Embryonic facial prominence (tissue), 1 donor: ENCODE data around the gene POLE.

ENCODE experiments used
- DNase-seq: peaks from one replicate; pipeline ENCODE4 v3.0.0-alpha.2; 2016; ENCODE audit errors: extremely low spot score

Gene POLE, protein sequence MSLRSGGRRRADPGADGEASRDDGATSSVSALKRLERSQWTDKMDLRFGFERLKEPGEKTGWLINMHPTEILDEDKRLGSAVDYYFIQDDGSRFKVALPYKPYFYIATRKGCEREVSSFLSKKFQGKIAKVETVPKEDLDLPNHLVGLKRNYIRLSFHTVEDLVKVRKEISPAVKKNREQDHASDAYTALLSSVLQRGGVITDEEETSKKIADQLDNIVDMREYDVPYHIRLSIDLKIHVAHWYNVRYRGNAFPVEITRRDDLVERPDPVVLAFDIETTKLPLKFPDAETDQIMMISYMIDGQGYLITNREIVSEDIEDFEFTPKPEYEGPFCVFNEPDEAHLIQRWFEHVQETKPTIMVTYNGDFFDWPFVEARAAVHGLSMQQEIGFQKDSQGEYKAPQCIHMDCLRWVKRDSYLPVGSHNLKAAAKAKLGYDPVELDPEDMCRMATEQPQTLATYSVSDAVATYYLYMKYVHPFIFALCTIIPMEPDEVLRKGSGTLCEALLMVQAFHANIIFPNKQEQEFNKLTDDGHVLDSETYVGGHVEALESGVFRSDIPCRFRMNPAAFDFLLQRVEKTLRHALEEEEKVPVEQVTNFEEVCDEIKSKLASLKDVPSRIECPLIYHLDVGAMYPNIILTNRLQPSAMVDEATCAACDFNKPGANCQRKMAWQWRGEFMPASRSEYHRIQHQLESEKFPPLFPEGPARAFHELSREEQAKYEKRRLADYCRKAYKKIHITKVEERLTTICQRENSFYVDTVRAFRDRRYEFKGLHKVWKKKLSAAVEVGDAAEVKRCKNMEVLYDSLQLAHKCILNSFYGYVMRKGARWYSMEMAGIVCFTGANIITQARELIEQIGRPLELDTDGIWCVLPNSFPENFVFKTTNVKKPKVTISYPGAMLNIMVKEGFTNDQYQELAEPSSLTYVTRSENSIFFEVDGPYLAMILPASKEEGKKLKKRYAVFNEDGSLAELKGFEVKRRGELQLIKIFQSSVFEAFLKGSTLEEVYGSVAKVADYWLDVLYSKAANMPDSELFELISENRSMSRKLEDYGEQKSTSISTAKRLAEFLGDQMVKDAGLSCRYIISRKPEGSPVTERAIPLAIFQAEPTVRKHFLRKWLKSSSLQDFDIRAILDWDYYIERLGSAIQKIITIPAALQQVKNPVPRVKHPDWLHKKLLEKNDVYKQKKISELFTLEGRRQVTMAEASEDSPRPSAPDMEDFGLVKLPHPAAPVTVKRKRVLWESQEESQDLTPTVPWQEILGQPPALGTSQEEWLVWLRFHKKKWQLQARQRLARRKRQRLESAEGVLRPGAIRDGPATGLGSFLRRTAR (N-terminal part only)

DNA sequence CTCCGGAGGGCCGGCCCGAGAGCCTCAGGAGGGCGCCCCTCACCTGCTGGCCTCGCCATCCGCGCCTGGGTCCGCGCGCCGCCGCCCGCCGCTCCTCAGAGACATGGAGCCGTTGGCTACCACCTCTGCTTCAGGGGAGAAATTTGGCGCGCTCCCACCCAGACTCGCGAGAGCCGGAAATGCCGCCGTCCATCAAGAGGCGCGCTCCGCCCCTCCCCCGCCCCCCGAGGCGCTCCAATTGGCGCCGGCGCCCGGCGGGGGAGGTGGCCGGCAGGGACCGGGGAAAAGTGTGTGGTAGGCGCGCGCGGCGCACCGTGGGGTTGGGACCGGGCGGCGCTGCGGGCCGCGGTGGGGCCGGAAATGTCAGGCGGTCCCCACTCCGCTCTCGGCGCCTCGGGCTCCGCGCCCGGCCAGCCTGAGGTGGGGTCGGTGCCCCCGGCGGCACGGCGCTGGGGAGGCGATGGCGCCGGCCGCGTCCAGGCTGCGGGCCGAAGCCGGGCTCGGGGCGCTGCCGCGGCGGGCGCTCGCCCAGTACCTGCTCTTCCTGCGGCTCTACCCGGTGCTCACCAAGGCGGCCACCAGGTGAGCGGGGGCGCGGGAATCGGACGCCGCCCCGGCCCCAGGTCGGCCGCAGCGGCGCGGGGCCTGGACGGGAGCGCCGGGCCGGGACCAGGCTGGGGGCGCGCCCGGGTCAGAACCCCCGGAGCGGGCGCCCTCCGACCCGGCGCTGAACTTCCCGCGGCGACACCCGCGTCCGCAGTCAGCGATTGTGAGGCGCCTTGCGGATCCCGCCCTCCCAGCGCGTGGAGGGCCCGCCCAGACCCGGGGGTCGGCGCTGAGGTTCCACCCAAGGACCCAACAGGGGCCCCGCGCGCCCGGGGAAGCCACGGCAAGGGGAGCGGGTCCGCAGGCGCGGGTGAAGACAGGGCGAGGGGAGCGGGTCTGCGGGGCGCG is at the start of gene POLE, which contains the start of gene PXMP2:
Gene POLE, minus strand, starts transcription at position 132 of the 954 bp plus-strand sequence. Its CDS starts 27 bp downstream, at position 105.
Gene PXMP2, plus strand, starts transcription at position 377 of the 954 bp plus-strand sequence. Its CDS starts 84 bp downstream, at position 461.
- DNase-seq = peak; percentile 86

DNA sequence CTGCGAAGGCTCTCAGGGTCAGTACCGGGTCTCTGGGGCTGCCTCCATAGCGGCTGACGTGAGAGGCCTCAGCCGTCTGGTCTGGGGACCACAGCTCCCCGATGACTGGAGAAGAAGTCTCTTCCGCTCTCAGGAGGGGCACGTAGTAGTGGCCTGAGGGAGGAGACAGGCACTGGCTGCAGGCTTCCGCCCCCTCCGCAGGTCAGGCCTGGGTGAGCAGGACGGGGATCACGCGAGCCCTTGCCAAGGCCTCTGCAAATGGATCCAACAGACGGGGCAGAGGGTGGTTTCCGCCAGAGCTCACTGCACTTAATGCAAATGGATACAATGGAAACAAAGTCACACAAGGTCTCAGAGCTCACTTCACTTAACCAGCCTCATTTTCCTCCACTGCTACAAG is 49.8 kb upstream of the POLE start:
- no peak for DNase-seq

DNA sequence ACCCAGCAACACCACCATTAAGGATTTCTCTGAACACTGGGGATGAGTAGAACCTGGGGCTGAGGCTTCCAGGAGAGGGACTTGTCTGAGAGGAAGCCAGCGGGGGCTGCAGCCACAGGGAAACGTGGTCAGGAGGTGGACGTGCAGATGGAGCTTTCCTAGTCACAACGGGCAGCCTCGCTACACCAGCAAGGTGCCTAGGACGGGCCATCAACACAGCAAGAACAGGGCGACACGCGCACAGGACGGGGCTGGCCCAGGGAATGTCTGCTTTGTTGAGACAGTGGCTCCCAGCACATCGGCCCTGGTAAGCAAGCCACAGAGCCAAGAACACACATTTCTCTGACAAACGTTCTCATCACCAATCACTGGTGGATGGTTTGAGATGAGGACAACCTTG is 49.2 kb upstream of the POLE start:
- no peak for DNase-seq

DNA sequence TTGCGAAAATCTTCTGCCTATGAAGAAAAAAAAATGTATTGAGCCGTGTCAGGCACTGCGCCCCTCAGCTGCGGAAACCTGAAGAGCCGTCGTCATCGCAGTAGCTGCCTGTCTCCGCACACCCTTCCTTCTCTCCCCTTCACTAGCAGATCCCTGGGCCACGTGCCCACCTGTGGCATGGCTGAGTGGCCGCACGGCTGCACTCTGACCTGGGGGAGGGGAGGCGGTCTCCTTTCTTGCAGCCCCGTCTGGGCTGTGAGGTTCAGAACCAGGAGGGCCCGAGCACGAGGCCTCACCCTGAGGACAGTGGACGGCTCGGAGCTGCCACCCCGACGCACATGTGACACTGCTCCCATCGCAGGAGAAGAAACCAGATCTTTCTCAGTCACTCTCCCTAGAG is 48.4 kb upstream of the POLE start:
- no peak for DNase-seq

DNA sequence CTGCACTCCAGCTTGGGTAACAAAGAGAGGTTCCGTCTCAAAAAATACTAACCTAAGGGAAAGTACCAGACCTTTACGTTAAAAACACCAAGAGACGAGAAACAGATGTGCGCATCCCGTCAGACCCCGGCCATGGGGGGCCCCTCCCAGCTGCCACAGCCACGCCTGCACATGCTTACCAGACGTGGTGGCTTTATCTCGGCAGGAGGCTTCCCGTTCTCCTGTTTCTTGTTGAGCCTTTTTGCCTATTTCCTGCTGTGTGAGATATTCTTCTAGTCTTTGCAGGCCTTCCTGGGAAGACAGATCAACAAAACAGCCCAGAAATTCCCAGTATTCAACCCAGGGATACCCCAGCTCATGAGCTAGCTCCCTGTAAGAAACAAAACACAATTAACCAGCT is 47.1 kb upstream of the POLE start:
- DNase-seq = no peak

DNA sequence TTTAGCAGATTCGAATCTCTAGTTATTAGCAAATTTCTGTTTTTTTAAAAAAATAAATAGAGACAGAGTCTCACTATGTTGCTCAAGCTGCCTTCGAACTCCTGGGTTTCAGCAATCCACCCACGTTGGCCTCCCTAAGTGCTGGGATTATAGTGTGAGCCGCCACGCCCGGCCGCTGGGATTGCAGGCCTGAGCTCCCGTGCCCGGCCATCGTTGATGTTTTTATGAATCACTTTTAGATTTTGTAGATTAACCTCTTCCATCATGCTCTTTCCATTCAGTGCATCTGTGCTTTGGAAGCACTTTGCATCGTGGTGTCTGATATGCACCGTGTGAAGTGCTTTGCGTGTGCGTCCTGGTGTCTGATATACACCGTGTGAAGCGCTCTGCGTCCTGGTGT is 44.4 kb upstream of the POLE start:
- DNase-seq = no peak

DNA sequence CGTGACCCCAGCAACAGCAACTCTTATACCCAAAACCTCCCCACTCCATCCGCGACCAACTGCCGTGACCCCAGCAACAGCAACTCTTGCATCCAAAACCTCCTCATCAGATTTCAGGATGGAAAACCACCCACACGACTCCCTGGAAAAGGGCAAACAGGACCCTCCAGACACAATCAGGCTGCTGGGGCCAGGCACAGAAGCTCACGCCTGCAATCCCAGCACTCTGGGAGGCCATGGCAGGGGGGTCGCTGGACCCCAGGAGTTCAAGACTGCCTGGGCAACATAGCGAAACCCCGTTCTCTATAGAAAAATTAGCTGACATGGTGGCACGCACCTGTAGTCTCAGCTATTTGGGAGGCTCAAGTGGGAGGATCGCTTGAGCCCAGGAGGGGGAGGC is 43.2 kb upstream of the POLE start:
- no peak for DNase-seq

DNA sequence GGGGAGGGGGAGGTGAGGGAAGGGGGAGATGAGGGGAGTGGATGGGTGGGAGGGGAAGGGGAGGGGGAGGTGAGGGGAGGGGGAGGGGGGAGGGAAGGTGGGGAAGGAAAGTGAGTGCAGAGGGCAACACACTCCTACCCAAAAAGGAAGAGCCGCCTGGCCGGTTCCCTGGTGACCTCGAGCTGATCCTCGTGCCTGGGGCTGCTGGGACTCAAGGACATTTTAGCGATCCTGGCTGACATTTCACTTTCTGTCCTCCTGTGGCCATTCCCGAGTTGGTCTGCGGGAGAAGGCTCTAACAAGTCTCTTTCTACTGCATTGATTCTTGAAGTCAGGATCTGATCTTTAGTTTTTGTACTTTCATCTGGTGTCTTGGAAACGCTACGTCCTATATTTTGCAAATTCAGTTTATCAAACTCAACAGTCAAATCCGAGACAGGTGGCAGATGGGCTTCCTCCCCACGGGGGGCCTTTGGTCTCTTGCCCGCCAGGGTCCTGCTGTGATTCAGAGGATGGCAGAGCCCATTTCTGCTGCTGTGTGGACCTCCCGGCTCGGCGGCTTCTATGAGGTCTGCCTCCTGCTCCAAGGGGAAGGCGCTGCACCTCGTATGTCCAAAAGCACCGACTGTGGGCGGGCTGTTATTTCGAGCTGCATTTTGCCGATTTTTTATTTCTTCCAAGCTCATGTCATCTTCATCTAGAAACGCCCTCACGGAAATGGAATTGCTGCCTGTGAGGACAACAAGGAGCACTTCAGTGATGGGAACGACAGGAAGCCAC is 42.6 kb upstream of the POLE start:
- no peak for DNase-seq

DNA sequence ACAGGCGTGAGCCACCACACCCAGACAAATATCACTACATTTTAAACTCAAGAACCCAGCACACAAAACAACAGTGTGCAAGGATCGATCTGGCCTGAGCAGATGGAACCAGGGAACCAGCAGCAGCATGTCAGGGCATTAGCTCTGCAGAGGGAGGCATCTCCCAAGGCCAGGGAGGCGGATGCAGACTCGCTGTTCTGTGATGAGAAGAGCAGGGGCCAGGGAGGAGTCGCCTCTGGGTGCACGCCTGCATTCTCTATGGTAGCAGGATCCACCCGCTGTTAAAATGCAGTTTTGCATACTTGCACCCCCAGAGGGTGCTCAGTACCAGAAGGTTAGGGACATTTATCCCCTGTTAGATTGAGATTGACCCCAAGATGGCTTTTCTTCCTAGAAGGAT is 41.4 kb upstream of the POLE start:
- no peak for DNase-seq

DNA sequence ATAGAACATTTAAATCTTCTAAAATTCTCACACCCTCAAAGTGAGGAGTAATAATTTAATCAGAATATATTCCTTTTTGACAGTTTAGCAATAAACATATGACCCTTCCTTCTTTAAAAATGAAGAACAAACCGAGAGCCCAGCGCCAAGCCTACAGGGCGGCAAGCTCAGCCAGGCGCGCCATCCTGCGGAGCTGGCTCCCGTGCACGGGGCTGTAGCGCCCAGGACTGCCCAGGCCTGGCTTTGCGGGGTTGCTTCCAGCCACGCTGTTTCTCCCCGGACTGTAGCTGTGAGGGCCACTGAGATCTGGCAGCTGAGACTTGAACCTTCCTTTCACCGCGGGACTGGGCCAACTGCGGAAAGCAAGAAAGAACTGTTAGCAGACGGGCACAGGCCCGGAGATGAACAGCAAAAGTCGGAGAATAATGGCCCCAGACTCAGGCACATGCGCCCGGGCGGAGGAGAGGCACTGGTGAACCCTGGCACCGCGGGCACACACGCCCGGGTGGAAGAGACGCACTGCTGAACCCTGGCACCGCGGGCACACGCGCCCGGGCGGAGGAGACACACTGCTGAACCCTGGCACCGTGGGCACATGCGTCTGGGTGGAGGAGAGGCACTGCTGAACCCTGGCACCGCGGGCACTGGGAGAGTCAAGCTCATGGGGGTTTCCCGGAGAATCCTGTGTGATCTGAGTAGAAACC is 40.1 kb upstream of the POLE start:
- no peak for DNase-seq

DNA sequence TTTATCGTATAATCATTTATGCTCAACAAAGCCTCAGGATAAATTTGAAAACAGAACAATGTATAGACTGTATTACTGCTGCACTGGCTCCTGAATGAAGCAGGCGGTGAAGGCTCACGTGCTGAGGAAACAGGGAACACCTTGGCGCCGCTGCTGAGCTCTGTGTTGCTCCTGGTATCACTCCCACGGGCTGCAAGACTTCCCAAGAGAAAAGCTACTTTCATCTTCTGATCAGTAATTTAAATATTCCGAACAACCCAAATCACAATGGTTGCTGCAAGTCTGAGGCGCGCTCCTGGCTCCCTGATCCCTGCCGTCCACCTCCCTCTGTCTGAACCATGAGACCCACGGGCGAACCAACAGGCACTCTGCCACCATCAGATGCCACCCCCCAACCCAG is 39.2 kb upstream of the POLE start:
- no peak for DNase-seq

DNA sequence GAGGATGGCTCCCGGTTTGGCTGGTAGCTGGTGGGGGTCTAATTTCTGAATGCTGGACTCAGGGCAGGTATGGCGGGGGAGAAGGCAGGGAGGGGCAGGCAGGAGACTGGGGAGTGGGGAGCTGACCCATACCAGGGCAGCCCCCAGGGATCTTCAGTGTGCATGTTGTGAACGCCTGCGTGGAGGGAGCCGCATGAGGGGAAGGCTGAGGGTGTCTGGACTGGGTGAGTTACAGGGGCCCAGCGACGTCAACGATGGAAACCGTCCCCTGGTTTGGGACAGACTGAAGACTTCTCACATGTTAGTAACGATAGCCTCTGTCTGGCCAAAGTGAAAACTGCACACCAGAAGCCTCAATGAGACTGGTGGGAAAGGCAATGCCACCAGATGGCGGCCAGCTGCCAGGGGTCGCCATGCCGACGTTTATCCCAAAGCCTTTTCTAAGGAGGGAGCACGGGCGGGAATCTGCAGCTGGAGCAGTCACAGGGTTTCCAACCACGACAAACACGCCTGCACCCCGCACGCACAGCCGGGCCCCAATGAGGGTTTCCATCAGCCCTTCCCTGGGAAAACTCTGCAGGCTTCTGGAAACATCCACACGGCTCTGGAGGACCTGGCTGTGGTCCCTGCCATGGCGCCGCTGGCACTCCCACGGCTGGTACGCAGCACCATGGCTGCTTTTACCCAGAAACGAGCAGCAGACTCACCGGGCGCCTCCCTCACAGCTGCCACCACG is 37.5 kb upstream of the POLE start:
- no peak for DNase-seq

DNA sequence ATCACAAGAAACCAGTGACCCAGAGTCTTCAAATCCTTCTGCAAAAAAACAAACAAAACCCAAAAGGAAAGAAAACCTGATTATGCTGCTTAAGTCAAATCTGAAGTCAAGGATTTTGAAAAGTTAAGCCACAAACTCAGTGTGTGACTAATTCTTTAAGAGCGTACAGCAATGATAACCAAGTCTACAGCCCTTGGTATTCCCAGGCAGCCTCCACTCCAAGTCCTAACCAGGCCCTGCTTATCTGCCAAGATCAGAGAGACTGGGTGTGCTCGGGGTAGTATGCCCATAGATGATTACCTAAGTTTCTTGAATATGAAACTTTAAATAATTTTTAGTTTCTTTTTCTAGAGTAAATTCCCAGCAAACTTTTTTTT is 36.6 kb upstream of the POLE start:
- no peak for DNase-seq

DNA sequence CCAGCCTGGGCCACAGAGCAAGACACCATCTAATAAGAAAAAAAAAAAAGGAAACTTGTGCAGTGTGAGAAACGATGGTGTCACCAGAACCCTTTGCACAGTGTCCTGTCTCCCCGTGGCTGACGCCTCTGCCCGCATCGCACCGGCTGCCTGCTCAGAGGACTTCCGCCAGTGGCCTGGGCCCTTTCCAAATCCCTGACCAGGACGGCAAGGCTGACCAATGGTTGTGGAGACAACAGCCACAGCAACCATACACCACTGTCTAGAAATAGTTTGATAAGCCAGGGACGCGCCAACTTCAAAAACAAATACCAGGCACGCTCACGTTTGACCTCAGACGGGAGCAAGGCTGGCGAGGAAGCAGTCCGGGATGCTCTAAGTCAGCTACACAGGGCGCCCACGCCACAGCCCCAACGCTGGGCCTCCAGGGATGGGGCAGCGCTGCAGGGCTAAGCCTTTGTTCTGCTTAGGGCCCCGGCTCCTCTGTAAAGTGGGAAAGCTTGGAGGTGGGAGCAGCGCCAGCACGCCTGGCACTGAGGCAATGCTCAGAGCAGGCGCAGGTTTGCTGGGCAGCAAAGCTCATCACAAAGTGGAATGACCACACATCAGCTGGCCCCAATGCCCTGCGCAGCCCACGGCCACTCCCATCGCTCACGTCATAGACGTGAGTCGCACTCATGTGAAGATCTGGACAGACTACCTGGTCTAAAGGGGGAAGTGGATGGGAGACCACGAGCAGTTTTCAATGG is 36.0 kb upstream of the POLE start:
- no peak for DNase-seq

DNA sequence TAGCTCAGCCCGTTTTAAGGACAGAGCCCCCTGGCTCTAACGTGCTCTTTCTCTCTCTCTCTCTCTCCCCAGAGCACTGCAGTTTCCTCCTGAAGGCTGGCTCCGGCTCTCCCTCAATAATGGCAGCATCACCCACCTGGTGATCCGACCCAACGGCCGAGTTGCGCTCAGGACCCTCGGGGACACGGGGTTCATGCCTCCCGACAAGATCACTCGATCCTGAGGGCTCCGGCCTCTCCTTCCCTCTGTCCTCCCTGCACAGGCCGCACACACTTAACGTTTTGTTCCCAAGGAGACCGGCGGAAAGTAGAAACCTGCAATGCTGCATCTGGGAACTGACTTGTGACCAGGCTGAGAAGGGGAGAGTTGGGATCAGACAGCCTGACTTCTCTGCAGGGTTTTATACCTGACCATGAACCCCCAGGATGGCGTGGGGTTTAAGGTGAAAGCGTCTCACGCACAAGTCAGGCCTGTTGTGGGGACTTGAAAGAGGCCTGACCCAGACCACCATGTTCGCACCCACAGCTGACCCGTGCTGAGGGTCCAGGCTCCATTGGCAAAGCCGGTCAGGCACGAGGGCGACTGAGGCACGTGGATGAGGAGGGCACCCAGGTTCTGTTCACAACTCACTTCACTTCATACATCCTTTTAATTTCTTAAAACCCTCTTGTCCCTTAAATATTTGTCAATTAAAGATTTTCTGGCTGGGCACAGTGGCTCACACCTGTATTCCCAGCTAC is 33.6 kb upstream of the POLE start:
- no peak for DNase-seq

DNA sequence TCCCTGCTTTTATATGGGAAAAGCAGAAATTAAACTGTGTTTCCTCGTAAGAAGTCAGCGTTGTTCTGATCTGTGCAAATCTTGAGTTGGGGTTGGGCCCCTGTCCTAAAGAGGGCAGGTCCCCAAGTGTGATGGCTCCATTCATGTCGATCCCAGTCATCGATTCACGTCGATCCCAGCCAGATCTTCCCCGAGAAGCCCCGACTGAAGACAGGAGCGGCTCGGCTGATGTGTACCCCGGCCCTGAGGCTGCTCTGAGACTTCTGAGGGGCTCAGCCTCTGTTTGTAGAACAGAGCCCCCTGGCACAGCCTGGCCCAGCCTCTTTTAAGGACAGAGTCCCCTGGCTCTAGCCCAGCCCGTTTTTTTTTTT is 32.8 kb upstream of the POLE start:
- no peak for DNase-seq
